Astrocyte (in vitro differentiated cells and primary cell): ENCODE measurements around the gene RMND1.

Experiments
- CTCF ChIP-seq: IDR thresholded peaks from 2 replicates; pipeline ENCODE4 v1.5.1; 2011; ENCODE audit warnings: low read depth, mild to moderate bottlenecking, inconsistent platforms, low read length, moderate library complexity; ENCODE audit not compliant: insufficient read depth
- EZH2 ChIP-seq: IDR thresholded peaks from 2 replicates; pipeline ENCODE4 v1.6.1; 2012; ENCODE audit warnings: mild to moderate bottlenecking, low read length, inconsistent platforms; ENCODE audit not compliant: insufficient read depth

- TF ChIP-seq CTCF (no peak), EZH2 (no peak)
These were observed 26.4 kb downstream of the RMND1 start for GRCh38 chr6:151425561-151425960.
